H1 (cell line): ENCODE results near the gene HS6ST3. TPM values are rescaled to one million over a fixed set of nuclear protein-coding genes. Genes with fewer than 3 reads are reported as not detected.

Experiments
- ATF2 ChIP-seq: IDR thresholded peaks from 2 replicates; pipeline ENCODE4 v1.6.1; 2012; ENCODE audit warnings: low read length, inconsistent platforms
- polyA plus RNA-seq, 7 experiments: library from polyadenylated mRNA; depleted of rRNA in 3 of 7; stranded (reverse) in 5 of 7; unstranded in 2 of 7; fragments of >200 nt in 5 of 7; fragments of 200-250 nt in 2 of 7; gene quantifications; 1 replicate in 5 of 7; 2 replicates in 1 of 7; 4 replicates in 1 of 7; pipeline versions ENCODE4 v1.2.1 to v1.2.3, GENCODE V29; 2011 to 2013; ENCODE audit warnings: missing spikeins in 2 of 7, mixed read lengths in 2 of 7
- total RNA-seq: library from RNA; stranded (reverse); fragmentation: NEBNext Ultra II Directional; extraction: Animal tissue kit (Norgen Biotek cat#: 25700); gene quantifications from 2 replicates; pipeline ENCODE4 v1.2.1, GENCODE V29; 2021

HS6ST3 gene
- total and polyA plus RNA-seq, 2 of the 8 experiments (the other 6 are each of a cell fraction or from before 2014, with no cell fraction given) = 0.45 to 1.2 TPM

- TF ChIP-seq ATF2 = no peak
Measured at GRCh38 chr13:96744367-96745331, 654.7 kb downstream of the HS6ST3 start (continued).
